Parathyroid adenoma (tissue), 2 donors: ENCODE measurements around the gene C6orf15.
A peak's percentile ranks its signal among the peaks of the same experiment; 100 is the strongest.
"Not testable (repeated sequence)": the region's sequence is repeated elsewhere in the genome, so short reads cannot be mapped to it uniquely, and the experiment has no call there.

Experiments used
- H2AFZ ChIP-seq: fragments of 300-600 bp; sonication (generic); one replicate; pipeline ENCODE4 v1.7.0; 2017; ENCODE audit warnings: antibody characterized with exemption, mild to moderate bottlenecking
- H3K27ac ChIP-seq: fragments of 300-600 bp; sonication (generic); one replicate; pipeline ENCODE4 v1.7.0; 2017
- H3K27me3 ChIP-seq: fragments of 300-600 bp; sonication (generic); one replicate; pipeline ENCODE4 v1.7.0; 2017; ENCODE audit warnings: low read length; ENCODE audit not compliant: control insufficient read depth, insufficient read depth
- H3K36me3 ChIP-seq: fragments of 300-600 bp; sonication (generic); one replicate; pipeline ENCODE4 v1.7.0; 2017; ENCODE audit warnings: low read length; ENCODE audit not compliant: control insufficient read depth, insufficient read depth
- H3K4me1 ChIP-seq: fragments of 300-600 bp; sonication (generic); one replicate; pipeline ENCODE4 v1.7.0; 2017; ENCODE audit warnings: control low read depth
- H3K4me2 ChIP-seq: fragments of 300-600 bp; sonication (generic); one replicate; pipeline ENCODE4 v1.7.0; 2017; ENCODE audit warnings: low read length
- H3K4me3 ChIP-seq: fragments of 300-600 bp; sonication (generic); one replicate; pipeline ENCODE4 v1.7.0; 2017; ENCODE audit warnings: low read depth, low read length
- H3K79me2 ChIP-seq: fragments of 300-600 bp; sonication (generic); one replicate; pipeline ENCODE4 v1.7.0; 2017; ENCODE audit warnings: control low read depth
- H3K9ac ChIP-seq: fragments of 300-600 bp; sonication (generic); one replicate; pipeline ENCODE4 v1.7.0; 2017; ENCODE audit warnings: mild to moderate bottlenecking
- H3K9me3 ChIP-seq: fragments of 300-600 bp; sonication (generic); one replicate; pipeline ENCODE4 v1.7.0; 2017; ENCODE audit warnings: low read length; ENCODE audit not compliant: control insufficient read depth
- CTCF ChIP-seq: fragments of 300-600 bp; sonication (generic); IDR thresholded peaks from one replicate; pipeline ENCODE4 v1.7.0; 2017; ENCODE audit warnings: antibody characterized with exemption, mild to moderate bottlenecking
- donor health status: primary hyperparathyroidism.

The C6orf15 gene

GRCh38 chr6:31068669-31069340 lies 43.6 kb downstream of the C6orf15 start:
- H3K9ac ChIP-seq = no peak overlapping the region
- H3K27ac ChIP-seq = no peak overlapping the region
- no peak overlapping the region for H3K4me3 ChIP-seq

DNA sequence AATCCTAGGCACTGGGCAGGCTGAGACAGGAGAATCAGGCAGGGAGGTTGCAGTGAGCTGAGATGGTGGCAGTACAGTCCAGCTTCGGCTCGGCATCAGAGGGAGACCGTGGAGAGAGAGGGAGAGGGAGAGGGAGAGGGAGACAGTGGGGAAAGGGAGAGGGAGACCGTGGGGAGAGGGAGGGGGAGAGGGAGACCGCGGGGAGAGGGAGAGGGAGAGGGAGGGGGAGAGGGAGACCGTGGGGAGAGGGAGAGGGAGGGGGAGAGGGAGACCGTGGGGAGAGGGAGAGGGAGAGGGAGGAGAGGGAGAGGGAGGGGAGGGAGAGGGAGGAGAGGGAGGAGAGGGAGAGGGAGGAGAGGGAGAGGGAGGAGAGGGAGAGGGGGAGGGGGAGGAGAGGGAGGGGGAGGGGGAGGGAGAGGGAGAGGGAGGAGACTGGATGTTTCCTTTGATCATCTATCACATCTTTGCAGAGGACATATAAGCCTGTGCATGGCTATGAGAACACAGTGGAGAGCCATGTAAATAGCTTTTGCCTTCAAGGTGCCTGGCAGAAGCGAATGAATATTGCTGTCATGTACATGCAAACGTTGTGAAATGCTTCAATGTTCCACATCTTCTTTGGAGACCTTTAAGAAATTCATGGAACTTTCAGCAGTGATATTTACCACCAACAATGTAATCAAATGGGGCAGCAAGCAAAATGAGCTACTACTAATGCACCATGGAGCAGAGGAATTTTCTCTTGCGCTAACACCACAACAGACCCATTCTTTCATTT lies 44.3 kb downstream of the C6orf15 start:
- not testable (repeated sequence) for H3K4me3 ChIP-seq, H3K36me3 ChIP-seq, H3K4me2 ChIP-seq, H3K79me2 ChIP-seq, H3K9ac ChIP-seq, H3K4me1 ChIP-seq, H3K9me3 ChIP-seq, H2AFZ ChIP-seq, H3K27ac ChIP-seq, H3K27me3 ChIP-seq

More at GRCh38 chr6:31068669-31069340, 43.6 kb downstream of the C6orf15 start:
- H3K27me3 ChIP-seq = no peaks in the 10 kb centered on the region
- H2AFZ ChIP-seq = no peak overlapping the region
- H3K4me2 ChIP-seq = no peak overlapping the region
- peaks cover 8% of the 10 kb centered on the region for H3K4me1 ChIP-seq
- no peaks in the 10 kb centered on the region for H3K36me3 ChIP-seq
- no peaks in the 10 kb centered on the region for H3K9me3 ChIP-seq
- peak; percentile 81 for TF ChIP-seq CTCF
- H3K79me2 ChIP-seq = no peaks in the 10 kb centered on the region

DNA sequence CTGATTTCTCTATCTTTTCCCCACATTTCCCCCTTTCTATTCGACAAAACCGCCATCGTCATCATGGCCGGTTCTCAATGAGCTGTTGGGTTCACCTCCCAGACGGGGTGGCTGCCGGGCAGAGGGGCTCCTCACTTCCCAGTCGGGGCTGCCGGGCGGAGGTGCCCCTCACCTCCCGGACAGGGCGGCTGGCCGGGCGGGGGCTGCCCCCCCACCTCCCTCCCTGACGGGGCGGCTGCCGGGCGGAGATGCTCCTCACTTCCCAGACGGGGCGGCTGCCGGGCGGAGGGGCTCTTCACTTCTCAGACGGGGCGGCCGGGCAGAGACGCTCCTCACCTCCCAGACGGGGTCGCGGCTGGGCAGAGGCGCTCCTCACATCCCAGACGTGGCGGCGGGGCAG lies 45.3 kb downstream of the C6orf15 start:
- not testable (repeated sequence) for H3K36me3 ChIP-seq, H3K27ac ChIP-seq, H3K79me2 ChIP-seq, H3K9me3 ChIP-seq, H3K4me1 ChIP-seq, H3K27me3 ChIP-seq, H3K4me3 ChIP-seq, H3K9ac ChIP-seq, H2AFZ ChIP-seq, H3K4me2 ChIP-seq

DNA sequence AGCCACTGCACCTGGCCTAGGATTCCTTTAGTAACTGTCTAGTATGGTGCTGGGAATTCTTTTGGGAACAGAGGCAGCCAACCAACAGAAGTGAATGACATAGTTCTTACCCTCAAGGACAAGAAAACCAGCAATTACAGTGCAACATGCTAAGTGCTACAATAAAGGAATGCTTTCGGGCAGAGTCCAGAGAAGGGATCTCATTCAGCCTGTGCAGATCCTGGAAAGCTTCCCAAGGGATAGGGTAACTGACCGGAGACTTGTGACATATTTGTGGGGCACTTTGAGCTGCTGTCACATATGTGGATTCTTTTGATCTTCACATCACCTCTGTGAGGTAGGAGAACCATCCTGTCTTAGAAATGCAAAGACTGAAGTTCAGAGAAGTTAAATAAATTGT lies 46.8 kb downstream of the C6orf15 start:
- no peaks in the 10 kb centered on the region for H3K4me1 ChIP-seq
- no peak overlapping the region for H3K4me3 ChIP-seq
- no peak for TF ChIP-seq CTCF
- H2AFZ ChIP-seq = no peak overlapping the region
- no peaks in the 10 kb centered on the region for H3K79me2 ChIP-seq
- H3K27ac ChIP-seq = no peak overlapping the region
- H3K4me2 ChIP-seq = no peak overlapping the region
- H3K9ac ChIP-seq = no peak overlapping the region
- H3K36me3 ChIP-seq = no peaks in the 10 kb centered on the region
- H3K27me3 ChIP-seq = no peaks in the 10 kb centered on the region
- H3K9me3 ChIP-seq = no peaks in the 10 kb centered on the region

DNA sequence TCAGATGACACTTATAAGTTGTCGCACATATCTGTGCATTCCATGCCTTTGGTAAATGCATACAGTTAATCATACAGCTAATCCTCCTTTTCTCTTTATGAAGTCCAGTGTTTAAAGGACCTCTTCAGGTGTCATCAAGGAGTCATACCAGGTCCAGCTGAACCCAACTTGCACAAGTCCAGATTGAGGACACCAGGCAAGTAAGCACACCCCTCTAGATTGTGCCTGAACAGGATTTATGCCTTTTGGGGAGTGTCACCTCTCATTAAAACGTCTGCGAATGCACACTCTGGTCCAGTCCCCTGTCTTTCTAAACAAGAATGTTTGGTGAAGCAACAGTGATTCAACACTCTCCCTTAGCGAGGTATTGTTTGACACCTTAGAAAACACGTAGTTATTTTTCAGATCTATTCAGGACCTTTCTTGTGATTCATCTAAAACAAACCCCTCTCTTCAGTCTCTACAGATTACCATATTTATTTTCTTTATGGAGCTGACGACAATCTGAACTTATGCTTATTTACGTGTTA lies 48.4 kb downstream of the C6orf15 start:
- H3K27ac ChIP-seq = no peak overlapping the region
- H3K4me2 ChIP-seq = no peak overlapping the region
- H3K9ac ChIP-seq = no peak overlapping the region
- TF ChIP-seq CTCF = no peak
- H3K79me2 ChIP-seq = no peaks in the 10 kb centered on the region
- no peak overlapping the region for H2AFZ ChIP-seq
- no peaks in the 10 kb centered on the region for H3K27me3 ChIP-seq
- H3K36me3 ChIP-seq = no peaks in the 10 kb centered on the region
- H3K4me3 ChIP-seq = no peak overlapping the region
- no peaks in the 10 kb centered on the region for H3K4me1 ChIP-seq
- H3K9me3 ChIP-seq = no peaks in the 10 kb centered on the region
